Gastroesophageal sphincter (tissue), 4 donors: ENCODE results near the gene GPRC5D. TPM values are rescaled to one million over a fixed set of nuclear protein-coding genes. Genes with fewer than 3 reads are reported as not detected.

Experiments
- ATAC-seq: fragments of 150-250 bp; one replicate; pipeline ENCODE4 v1.9.1; 2016; ENCODE audit warnings: mild to moderate bottlenecking, moderate library complexity
- H3K27ac ChIP-seq, 4 donors: fragments of 200-600 bp; sonication (generic) in 3 of 4; 1 replicate in 3 of 4; 2 replicates in 1 of 4; pipeline ENCODE4 v1.5.1; 2016 to 2019
- H3K27me3 ChIP-seq: fragments of 200-600 bp; sonication (generic); one replicate; pipeline ENCODE4 v1.5.1; 2019
- H3K36me3 ChIP-seq, 2 donors: fragments of 200-600 bp; sonication (generic); one replicate each; pipeline ENCODE4 v1.5.1; 2019; ENCODE audit warnings: control low read depth in 1 of 2
- H3K4me1 ChIP-seq, 3 donors: fragments of 200-600 bp; sonication (generic); 1 replicate in 2 of 3; 2 replicates in 1 of 3; pipeline ENCODE4 v1.5.1; 2016 to 2019; ENCODE audit warnings: control low read depth in 2 of 3
- H3K4me3 ChIP-seq, 2 donors: fragments of 200-600 bp; sonication (generic); one replicate each; pipeline ENCODE4 v1.5.1; 2019; ENCODE audit warnings: mild to moderate bottlenecking in 1 of 2, moderate library complexity in 1 of 2
- H3K9me3 ChIP-seq, 3 donors: fragments of 200-600 bp; sonication (generic); one replicate each; pipeline ENCODE4 v1.5.1; 2017 to 2019; ENCODE audit warnings: control low read depth in 2 of 3
- CTCF ChIP-seq, 4 experiments: fragments of 200-600 bp in 2 of 4; fragments of 450-650 bp in 2 of 4; sonication (generic) in 1 of 4; IDR thresholded peaks; one replicate each; pipeline ENCODE4 v1.5.1; 2017 to 2019; ENCODE audit warnings: antibody characterized with exemption in 4 of 4, mild to moderate bottlenecking in 2 of 4, moderate library complexity in 2 of 4
- EP300 ChIP-seq: sonication (generic); formaldehyde crosslinking; IDR thresholded peaks from one replicate; pipeline ENCODE4 v1.6.1; 2017; ENCODE audit warnings: antibody characterized with exemption, mild to moderate bottlenecking
- POLR2A ChIP-seq, 2 donors: fragments of 450-650 bp; IDR thresholded peaks; one replicate each; pipeline ENCODE4 v1.6.1; 2017; ENCODE audit warnings: antibody characterized with exemption in 2 of 2, mild to moderate bottlenecking in 2 of 2, moderate library complexity in 1 of 2
- POLR2AphosphoS5 ChIP-seq: sonication (generic); formaldehyde crosslinking; IDR thresholded peaks from one replicate; pipeline ENCODE4 v1.6.1; 2017; ENCODE audit warnings: antibody characterized with exemption
- WGBS, 2 donors: methylation state at CpG; one replicate each; pipeline ENCODE4 v1.1.5; 2018; ENCODE audit warnings: low coverage in 1 of 2; 5-methylcytosine and 5-hydroxymethylcytosine counted together
- total RNA-seq, 4 donors: library from RNA; depleted of rRNA; stranded (reverse); fragments of >200 nt; gene quantifications; one replicate each; pipeline ENCODE4 v1.1.0, GENCODE V29; 2016

The GPRC5D gene
- total RNA-seq, 4 donors from 2014 or later, result not detected

GRCh38 chr12:12943586-12944260 lies 8.2 kb downstream of the GPRC5D start:
- ATAC-seq, result peak; percentile 77
- H3K4me3 ChIP-seq, result no peak overlapping the region
- no peaks in the 10 kb centered on the region for H3K27me3 ChIP-seq
- H3K36me3 ChIP-seq, result no peaks in the 10 kb centered on the region
- 69 to 86% methylated on average over 7 to 8 of the region's 8 CpGs for WGBS, 2 donors
- TF ChIP-seq CTCF (IDR thresholded peaks at IDR 0.05), result no peak
- peak; percentile 28 for TF ChIP-seq POLR2AphosphoS5
- H3K4me1 ChIP-seq, result peaks cover 0 to 8% (median 0%) of the 10 kb centered on the region in 3 donors
- no peaks in the 10 kb centered on the region for H3K9me3 ChIP-seq
- peak overlapping the region in 2 of 4 donors; percentile 24 to 40 for H3K27ac ChIP-seq

- Histone ChIP-seq H3K27ac (no peak overlapping the region), H3K4me3 (no peak overlapping the region), H3K9me3 (no peaks in the 10 kb centered on the region), H3K27me3 (no peaks in the 10 kb centered on the region), H3K36me3 (no peaks in the 10 kb centered on the region), H3K4me1 (peaks cover 0 to 8% (median 0%) of the 10 kb centered on the region in 3 donors)
- WGBS, 2 donors, result 92 to 98% methylated on average over 2 to 9 of the region's 10 CpGs
- ATAC-seq, result no peak
- TF ChIP-seq CTCF (IDR thresholded peaks at IDR 0.05) (no peak), POLR2A (IDR thresholded peaks at IDR 0.05) (no peak), EP300 (no peak), POLR2AphosphoS5 (no peak)
Observed at GRCh38 chr12:12941450-12942350, 10.3 kb downstream of the GPRC5D start.

- Histone ChIP-seq H3K27ac (no peak overlapping the region), H3K36me3 (no peaks in the 10 kb centered on the region), H3K4me3 (no peak overlapping the region), H3K27me3 (no peaks in the 10 kb centered on the region), H3K4me1 (peaks cover 0 to 8% (median 0%) of the 10 kb centered on the region in 3 donors), H3K9me3 (no peaks in the 10 kb centered on the region)
- TF ChIP-seq EP300, result no peak
- TF ChIP-seq CTCF (IDR thresholded peaks at IDR 0.05), result no peak
- TF ChIP-seq POLR2AphosphoS5, result no peak
- no peak for TF ChIP-seq POLR2A (IDR thresholded peaks at IDR 0.05)
- ATAC-seq, result no peak
- WGBS, 2 donors, result 70 to 88% methylated on average over 1 of the region's 1 CpG
Observed at GRCh38 chr12:12939888-12940287, 12.1 kb downstream of the GPRC5D start.

GRCh38 chr12:12938541-12938940 lies 13.4 kb downstream of the GPRC5D start:
- Histone ChIP-seq H3K27me3 (no peaks in the 10 kb centered on the region), H3K4me3 (no peak overlapping the region), H3K9me3 (no peaks in the 10 kb centered on the region), H3K4me1 (peaks cover 0 to 3% (median 0%) of the 10 kb centered on the region in 3 donors), H3K27ac (no peak overlapping the region), H3K36me3 (no peaks in the 10 kb centered on the region)
- TF ChIP-seq CTCF (IDR thresholded peaks at IDR 0.05) (no peak), POLR2AphosphoS5 (no peak), EP300 (no peak), POLR2A (IDR thresholded peaks at IDR 0.05) (no peak)
- no peak for ATAC-seq
- WGBS, 2 donors, result 73 to 80% methylated on average over 3 to 5 of the region's 5 CpGs
